Hindlimb muscle (tissue), 1 donor: ENCODE measurements around the gene PRKCE. TPM values are rescaled to one million over a fixed set of nuclear protein-coding genes. Genes with fewer than 3 reads are reported as not detected.
A peak's percentile ranks its signal among the peaks of the same experiment; 100 is the strongest.
"Not testable (repeated sequence)": the region's sequence is repeated elsewhere in the genome, so short reads cannot be mapped to it uniquely, and the experiment has no call there.

Experiments used
- DNase-seq: peaks from one replicate; pipeline ENCODE4 v3.0.0-alpha.2; 2013
- polyA plus RNA-seq: library from polyadenylated mRNA; unstranded; fragments of 120-200 nt; gene quantifications from one replicate; pipeline ENCODE4 v1.2.1, GENCODE V29; 2013; ENCODE audit not compliant: insufficient read length

The PRKCE gene
- polyA plus RNA-seq, 1 donor: 4.6 TPM

GRCh38 chr2:45895241-45895861 lies 243.9 kb downstream of the PRKCE start:
- DNase-seq: no peak

GRCh38 chr2:45896311-45896710 lies 244.8 kb downstream of the PRKCE start:
- no peak for DNase-seq

DNA sequence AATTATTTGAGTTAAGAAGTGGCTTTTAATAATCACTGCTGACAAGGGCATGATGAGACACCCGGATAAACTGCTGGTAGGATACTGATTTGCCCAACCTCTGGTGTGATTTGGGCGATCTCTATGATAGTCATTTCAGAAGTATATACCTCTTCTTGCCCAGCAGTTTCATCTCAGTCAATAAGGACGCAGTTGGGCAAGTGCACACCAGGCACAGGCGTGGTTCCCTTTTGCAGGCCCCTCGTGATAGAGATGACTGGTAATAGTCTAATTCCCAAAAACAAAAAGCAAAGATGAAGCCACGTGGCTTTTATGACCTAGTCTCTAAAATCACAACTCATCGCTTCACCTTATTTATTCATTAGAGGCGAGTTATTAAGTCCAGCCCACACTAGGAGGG lies 246.4 kb downstream of the PRKCE start:
- no peak for DNase-seq

- no peak for DNase-seq
Observed at GRCh38 chr2:45898819-45899218, 247.3 kb downstream of the PRKCE start.

- no peak for DNase-seq
Observed at GRCh38 chr2:45899926-45900325, 248.5 kb downstream of the PRKCE start.

DNA sequence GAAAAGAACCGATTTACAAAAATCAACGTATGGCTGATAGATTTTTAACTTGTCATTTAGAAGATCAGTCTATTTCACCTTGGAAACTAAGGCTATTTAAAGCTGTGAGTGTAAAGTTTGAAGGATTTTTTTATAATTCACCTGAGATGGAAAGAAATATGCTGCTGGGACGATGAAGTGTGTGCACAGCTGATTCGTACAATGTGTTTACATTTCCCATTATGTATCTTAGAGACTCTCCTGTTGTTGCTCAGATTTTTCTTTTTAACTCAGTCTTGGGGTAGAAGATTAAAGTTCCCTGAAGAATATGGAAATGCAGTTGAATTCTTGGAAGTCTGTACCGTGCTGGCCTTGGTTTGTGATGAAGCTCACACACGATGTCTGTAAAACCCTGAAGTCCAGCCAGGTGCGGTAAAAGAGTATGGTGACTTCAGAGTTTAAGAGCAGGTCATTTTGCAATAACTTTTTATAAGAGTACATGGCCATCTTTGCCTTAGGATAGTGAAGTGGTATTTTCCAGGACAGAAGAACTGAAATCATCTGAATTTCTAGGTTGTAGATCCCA lies 250.1 kb downstream of the PRKCE start:
- peak; percentile 81 for DNase-seq

DNA sequence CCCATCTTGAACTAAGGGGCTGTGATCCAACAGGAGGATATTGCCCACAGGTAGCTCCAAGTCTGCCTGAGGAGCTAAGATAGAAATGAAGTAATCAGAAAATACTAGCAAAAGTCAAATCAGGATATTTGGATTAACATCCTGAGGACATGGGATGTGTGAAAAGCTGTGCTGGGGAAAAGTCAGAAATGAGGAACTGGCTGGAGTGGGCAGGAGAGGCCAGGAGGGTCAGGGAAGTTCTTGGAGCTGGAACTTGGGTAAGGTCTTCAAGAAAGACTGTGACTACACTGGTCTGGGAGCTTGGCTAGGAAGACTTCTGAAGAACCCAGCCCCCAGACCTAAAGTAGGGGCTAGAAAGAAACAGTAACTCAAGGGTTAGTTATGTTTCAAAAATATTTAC lies 250.9 kb downstream of the PRKCE start:
- no peak for DNase-seq

DNA sequence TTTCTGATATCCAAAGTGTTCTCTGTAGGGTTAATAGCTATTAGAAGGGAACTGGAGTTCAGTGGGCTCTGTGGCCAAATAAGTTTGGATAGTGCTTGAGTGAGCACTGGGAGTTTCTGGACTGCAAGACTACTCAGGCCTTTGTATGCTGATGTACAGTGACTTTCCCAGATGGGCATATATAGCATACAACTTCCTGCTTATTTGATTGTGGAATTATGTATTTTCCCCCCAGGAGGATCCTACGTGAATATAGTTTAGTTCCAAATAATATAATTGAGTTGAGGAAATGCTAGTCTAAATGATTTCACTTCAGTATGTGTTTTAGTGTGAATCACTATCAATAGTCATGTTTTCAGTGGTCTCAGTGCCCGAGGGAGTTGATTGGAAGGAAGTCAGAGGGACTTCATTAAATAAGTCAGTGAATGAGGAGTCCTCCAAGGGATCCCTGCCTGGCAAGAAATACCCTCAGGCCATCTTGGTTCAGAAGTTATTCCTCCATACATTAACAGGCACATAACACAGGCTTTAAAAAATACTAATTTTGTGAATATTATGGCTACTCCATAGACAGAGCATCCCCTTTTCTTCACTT lies 251.4 kb downstream of the PRKCE start:
- no peak for DNase-seq

DNA sequence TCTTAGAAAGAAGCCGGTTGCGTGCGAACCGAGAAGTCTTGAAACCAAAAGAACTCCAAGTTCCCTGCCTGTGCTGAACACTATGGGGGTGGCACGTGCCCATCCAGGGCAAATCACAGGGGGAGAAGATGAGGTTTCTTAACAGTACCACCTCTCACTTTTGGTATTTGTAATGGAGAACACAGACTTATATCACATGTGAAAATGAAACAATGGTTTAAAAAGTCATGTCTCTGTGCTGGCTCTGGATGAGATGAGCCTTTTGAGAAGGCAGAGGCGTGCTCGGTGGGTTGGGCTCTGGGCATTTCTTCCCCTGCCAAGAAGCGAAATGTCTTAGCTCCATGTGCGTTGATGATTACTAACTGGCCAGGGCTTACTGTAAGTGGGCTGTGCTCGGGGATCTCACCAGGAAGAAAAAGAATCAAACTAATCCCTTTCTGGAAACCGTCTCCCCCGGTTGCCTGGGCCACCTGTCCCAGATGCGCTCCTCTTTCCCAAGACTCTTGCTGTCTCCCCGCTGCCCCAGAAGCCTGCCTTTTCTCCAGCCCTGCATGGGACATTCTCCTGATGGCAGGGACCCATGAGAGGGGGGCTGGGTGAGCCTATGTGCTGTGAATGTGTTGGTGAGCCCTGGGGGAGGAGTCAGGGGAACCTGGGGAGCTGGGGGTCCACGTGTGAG lies 252.9 kb downstream of the PRKCE start:
- peak; percentile 61 for DNase-seq

- no peak for DNase-seq
Observed at GRCh38 chr2:45904946-45905631, 253.6 kb downstream of the PRKCE start.

DNA sequence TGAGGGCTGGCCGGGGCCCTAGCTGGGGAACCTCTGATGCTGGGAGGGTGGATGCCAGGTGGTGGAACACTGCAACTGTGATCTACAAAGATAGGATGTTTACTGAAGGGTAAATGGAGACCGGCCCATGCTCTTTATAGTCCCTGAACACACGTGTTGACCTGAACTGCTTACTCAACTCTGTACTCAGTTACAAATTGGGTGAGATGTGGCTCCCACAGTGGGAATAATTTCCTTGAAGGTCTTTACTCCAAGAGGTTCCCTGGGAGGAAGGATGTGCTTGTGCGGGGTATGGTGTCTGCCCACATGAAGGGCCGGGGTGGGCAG lies 254.1 kb downstream of the PRKCE start:
- DNase-seq: no peak

DNA sequence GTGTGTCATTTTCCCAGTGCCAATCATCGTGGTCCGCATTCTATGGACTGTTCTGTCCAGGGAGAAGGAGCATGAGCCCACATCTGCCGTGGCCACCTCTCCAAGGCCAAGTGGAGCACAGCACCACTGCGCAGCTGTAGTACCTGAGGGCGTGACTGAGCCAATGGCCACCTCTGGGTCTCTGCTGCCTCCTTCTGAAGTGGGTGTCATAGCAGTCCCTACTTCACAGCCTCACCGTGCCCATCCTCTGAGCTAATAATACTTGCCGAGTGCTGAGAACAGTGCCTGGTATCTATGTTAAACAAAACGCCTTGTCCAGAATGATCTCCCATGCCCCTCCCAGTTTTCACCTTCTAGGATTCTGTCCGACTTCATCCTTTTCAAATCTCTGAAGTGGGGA lies 256.1 kb downstream of the PRKCE start:
- DNase-seq: no peak

DNA sequence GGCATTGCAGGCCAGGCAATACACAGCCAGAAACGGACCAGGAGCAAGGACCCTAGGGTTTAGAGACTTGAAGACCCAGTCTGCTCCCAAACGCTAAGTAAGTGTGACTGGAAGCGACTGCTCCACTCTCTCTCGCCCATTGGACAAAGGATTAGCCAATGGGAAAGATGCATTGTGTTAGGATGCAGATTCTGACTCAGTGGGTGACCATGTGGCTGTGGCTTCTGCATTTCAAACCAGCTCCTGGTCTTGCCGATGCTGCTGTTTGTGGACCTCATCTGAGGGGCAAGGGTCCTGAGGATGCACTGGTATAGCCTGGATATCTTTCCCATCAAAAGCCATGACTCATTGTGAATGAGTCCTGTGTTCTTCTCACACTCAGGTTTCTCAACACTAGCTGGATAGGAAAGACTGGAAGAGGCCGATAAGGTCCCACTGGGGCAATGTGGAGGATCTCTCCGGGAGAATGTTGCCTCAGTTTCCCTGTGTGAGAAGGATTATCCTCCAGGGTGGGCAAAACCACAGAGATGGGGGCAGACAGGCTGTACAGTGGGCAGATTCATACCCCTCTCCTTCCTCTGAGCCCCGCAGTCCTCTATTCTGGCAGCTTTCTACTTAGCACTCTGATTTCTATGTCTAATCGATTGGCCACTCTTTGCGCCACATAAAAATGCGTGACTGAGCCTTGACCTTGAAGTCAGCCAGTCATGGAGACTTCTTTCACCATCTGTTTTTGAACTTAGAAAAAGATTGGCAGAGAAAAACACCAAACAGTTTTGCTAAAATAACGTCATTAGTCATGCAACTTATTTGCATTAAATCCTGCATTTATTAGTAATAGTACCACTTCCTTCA lies 257.1 kb downstream of the PRKCE start:
- DNase-seq: no peak

DNA sequence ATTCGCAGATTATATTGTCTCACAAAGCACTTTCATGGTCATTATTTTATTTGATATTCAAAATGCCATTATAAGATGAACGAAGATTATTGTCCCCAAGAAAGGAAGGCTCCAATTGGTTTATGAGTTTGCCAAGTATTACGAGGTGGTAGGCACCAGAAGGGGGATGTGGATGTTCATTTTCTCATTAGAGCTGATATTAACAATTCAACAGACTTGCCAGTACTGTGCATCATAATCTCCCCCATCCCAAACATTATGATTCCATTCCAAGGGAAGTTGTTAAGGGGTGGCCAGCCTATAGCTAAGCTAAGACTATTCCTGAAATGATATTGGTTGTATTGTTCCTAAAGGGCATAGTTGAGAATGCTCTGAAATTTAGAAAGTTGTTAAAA lies 257.7 kb downstream of the PRKCE start:
- no peak for DNase-seq

DNA sequence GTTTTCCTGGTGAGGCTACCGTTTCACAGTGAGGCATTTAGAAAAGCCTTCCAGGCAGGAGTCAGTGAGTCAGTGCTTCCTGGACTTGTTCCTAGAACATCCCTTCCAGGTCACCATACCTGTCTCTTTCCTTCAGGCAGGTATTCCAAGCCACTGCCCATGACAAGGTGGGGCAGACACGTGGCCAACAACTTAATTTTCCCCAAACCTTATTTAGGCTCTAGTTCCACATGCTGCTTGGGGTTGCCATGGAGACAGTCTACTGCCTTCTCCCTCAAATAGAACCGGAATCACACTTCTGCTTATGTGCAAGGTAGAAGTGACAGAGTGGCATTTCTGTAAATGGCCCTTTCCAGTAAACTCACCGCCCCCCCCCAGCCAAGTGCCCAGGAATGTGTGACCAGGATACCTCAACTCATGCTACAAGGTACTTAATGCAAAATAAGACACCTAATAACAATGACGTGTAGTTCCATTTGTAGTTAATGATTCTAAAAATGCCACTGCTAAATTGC lies 258.3 kb downstream of the PRKCE start:
- no peak for DNase-seq

DNA sequence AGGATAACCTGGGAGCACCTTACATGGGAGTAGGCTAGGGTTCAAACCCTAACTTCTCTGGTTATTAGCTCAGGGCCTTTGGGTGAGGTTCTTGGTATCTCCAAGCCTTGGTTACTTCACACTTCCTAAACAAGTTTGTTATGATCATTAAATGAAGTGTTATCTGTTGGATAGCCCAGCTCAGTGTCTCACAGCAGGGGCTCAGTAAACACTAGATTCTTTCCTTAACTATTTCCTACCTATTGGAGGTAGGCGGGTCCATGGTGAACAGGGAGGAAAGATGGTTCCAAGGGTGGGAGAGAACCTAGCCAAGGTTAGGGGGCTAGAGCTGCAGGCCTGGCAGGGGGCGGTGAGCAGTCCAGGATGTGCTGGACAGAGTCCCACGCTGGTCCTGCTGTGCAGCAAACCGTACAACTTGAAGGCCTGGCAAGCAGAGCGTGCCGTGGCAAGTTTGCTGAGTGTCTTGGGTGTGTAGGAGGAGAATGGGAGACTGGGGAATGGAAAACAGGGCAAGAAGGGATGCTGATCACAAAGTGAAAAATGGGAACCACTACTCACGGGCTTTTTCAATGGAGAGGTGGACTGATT lies 259.1 kb downstream of the PRKCE start:
- DNase-seq: no peak

DNA sequence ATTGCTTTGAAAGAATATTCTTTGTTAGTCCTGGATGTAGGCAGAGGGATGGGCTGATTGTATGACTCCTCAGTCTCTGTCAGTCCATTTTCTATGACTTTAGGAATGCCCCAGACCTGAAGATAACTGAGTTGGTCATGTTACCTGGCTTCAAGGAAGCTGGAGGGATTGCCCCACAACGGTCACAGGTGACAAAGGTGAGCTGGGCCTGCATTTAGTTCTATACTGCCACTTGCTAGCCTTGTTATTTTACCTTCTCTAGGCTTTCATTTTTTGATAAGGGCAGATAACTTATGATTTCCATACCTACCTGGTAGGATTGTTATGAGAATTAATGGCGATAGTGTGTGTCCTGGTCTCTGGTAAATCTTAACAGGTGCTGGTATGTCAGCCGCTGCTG lies 260.1 kb downstream of the PRKCE start:
- DNase-seq: no peak

GRCh38 chr2:45912109-45912508 lies 260.6 kb downstream of the PRKCE start:
- no peak for DNase-seq

GRCh38 chr2:45913539-45913938 lies 262.1 kb downstream of the PRKCE start:
- no peak for DNase-seq

DNA sequence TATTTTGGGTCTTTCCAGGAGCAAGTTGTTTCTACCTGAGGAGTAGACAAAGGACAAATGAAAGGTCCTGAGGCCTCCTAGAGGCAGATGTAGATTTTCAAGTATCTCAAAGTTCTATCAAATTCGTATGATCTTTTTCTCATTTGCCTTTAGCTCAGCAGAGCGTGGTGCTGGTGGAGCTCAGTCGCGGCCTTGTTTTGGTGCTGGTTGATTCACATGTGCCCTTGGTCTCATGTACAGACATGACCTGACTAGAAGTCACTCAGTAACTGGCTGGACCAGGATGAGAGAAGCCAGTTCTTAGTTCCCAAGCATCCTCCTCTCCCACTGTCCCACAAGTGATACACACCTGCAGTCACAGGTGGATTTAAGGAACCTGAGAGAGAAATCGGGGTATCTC lies 264.0 kb downstream of the PRKCE start:
- no peak for DNase-seq

DNA sequence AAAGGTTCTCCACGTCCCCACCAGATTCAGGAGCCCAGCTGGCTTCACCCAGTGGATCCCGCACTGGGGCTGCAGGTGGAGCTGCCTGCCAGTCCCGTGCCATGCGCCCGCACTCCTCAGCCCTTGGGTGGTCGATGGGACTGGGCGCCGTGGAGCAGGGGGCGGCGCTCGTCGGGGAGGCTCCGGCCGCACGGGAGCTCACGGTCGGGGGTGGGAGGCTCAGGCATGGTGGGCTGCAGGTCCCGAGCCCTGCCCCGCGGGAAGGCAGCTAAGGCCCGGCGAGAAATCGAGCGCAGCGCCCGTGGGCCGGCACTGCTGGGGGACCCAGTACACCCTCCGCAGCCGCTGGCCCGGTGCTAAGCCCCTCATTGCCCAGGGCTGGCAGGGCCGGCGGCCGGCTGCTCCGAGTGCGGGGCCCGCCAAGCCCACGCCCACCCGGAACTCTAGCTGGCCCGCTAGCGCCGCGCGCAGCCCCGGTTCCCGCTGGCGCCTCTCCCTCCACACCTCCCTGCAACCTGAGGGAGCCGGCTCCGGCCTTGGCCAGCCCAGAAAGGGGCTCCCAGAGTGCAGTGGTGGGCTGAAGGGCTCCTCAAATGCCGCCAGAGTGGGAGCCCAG lies 266.2 kb downstream of the PRKCE start:
- not testable (repeated sequence) for DNase-seq
